Measurements from ENCODE around the gene TENM4. TPM values are rescaled to one million over a fixed set of nuclear protein-coding genes. Genes with fewer than 3 reads are reported as not detected.

The TENM4 gene
- total RNA-seq, 1 donor from 2014 or later, result 3.8 TPM

DNA sequence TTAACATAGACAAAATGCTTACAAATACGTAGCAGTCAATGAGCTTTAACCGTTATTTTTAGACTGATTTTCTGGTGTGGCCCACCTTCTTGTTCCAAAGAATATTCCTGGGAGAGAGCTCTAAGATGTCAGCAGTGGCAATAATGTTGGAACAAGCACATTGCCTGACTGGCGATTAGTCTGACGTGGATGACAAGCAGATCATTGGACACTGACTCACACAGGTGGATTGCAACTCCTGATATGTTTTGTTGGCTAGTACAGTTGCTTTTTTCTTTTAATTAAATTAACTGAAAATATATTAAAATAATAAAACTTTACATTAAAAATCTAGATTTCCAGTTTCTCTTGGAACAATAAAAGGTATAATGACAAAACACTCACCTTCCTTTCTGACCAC lies 78.0 kb downstream of the TENM4 start:
- no peaks in the 10 kb centered on the region for H3K4me1 Mint-ChIP-seq (ENCODE audit: low read depth)
- H3K27me3 Mint-ChIP-seq (ENCODE audit: low read depth), result no peaks in the 10 kb centered on the region
- H3K36me3 Mint-ChIP-seq (ENCODE audit: low read depth), result no peaks in the 10 kb centered on the region
- TF ChIP-seq, protein P1, sequence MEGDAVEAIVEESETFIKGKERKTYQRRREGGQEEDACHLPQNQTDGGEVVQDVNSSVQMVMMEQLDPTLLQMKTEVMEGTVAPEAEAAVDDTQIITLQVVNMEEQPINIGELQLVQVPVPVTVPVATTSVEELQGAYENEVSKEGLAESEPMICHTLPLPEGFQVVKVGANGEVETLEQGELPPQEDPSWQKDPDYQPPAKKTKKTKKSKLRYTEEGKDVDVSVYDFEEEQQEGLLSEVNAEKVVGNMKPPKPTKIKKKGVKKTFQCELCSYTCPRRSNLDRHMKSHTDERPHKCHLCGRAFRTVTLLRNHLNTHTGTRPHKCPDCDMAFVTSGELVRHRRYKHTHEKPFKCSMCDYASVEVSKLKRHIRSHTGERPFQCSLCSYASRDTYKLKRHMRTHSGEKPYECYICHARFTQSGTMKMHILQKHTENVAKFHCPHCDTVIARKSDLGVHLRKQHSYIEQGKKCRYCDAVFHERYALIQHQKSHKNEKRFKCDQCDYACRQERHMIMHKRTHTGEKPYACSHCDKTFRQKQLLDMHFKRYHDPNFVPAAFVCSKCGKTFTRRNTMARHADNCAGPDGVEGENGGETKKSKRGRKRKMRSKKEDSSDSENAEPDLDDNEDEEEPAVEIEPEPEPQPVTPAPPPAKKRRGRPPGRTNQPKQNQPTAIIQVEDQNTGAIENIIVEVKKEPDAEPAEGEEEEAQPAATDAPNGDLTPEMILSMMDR (IDR thresholded peaks at IDR 0.05), result no peak
- no peaks in the 10 kb centered on the region for H3K9me3 Mint-ChIP-seq (ENCODE audit: low read depth)
- H3K4me3 Mint-ChIP-seq (ENCODE audit: unreplicated experiment), result no peak overlapping the region
- DNase-seq (ENCODE audit: low spot score), result no peak
- no peak overlapping the region for H3K27ac Mint-ChIP-seq (ENCODE audit: unreplicated experiment)

DNA sequence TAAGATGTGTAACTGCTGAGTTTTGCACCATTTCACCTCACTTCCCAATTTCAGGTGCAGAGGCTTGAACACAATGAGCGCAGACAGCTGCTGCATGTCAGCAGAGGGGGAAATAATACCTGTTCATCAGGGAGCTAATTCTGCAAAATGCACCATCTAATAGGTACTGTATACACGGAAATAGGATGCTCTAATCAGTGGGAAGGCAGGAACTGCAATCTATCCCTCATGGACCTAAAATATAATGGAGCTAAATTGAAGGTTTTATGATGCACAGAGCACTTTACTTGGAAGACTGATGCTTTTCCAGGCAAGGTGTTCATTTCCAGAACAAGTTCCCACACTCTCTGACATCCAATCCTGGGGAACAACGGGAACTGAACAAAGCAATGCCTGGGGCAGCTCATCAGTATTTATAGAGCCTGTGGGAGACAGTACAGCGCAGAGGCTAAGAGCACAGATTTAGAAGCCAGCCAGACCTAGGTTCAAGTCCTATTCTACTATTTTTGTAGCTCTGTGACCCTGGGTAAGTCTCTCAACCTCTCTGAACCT lies 78.5 kb downstream of the TENM4 start:
- Mint-ChIP-seq H3K4me1 (ENCODE audit: low read depth) (no peaks in the 10 kb centered on the region), H3K27ac (ENCODE audit: unreplicated experiment) (no peak overlapping the region), H3K36me3 (ENCODE audit: low read depth) (no peaks in the 10 kb centered on the region), H3K27me3 (ENCODE audit: low read depth) (no peaks in the 10 kb centered on the region), H3K9me3 (ENCODE audit: low read depth) (no peaks in the 10 kb centered on the region), H3K4me3 (ENCODE audit: unreplicated experiment) (no peak overlapping the region)
- TF ChIP-seq, protein P1 (IDR thresholded peaks at IDR 0.05), result no peak
- no peak for DNase-seq (ENCODE audit: low spot score)

DNA sequence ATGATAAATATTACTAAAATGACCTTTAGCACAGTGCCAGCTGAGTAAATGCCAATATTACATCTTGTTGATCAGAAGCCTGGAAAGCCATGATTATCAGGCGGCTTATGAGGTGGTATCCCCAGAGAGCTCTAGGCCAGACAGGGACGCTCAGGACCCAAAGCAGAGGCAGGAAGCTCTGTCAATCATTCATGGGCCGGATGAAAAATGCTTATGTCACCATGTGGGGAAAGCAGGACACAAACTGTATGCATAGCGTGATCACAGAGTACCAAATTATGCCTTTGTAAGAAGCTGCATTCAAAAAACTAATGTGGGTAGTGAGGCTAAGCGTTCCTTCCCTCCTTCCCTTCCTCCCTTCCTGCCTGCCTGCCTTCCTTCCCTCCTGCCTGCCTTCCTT lies 82.6 kb downstream of the TENM4 start:
- Mint-ChIP-seq H3K27me3 (ENCODE audit: low read depth) (no peaks in the 10 kb centered on the region), H3K36me3 (ENCODE audit: low read depth) (no peaks in the 10 kb centered on the region), H3K4me1 (ENCODE audit: low read depth) (no peaks in the 10 kb centered on the region), H3K27ac (ENCODE audit: unreplicated experiment) (no peak overlapping the region), H3K4me3 (ENCODE audit: unreplicated experiment) (no peak overlapping the region), H3K9me3 (ENCODE audit: low read depth) (no peaks in the 10 kb centered on the region)
- no peak for DNase-seq (ENCODE audit: low spot score)
- TF ChIP-seq, protein P1 (IDR thresholded peaks at IDR 0.05), result no peak

DNA sequence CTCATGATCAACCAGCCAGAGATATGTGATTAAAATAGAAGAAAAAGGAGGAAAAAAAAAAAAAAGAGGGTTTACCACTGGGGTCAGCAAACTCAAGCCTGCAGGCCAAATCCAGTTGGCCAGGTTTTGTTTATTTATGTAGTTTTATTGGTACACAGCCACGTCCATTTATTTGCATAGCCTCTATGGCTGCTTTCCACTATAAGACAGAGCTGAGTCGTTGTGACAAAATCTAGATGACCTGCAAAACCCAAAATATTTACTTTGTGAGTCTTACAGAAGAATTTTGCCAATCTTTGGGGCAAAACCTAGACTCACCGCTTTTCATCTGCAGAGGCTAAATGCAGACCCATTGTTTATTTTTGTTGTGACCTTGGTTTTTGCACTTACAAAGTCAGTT lies 87.1 kb downstream of the TENM4 start:
- H3K27ac Mint-ChIP-seq (ENCODE audit: unreplicated experiment), result no peak overlapping the region
- TF ChIP-seq, protein P1 (IDR thresholded peaks at IDR 0.05), result no peak
- H3K9me3 Mint-ChIP-seq (ENCODE audit: low read depth), result no peaks in the 10 kb centered on the region
- H3K4me3 Mint-ChIP-seq (ENCODE audit: unreplicated experiment), result no peak overlapping the region
- no peaks in the 10 kb centered on the region for H3K27me3 Mint-ChIP-seq (ENCODE audit: low read depth)
- no peaks in the 10 kb centered on the region for H3K36me3 Mint-ChIP-seq (ENCODE audit: low read depth)
- no peaks in the 10 kb centered on the region for H3K4me1 Mint-ChIP-seq (ENCODE audit: low read depth)
- no peak for DNase-seq (ENCODE audit: low spot score)

DNA sequence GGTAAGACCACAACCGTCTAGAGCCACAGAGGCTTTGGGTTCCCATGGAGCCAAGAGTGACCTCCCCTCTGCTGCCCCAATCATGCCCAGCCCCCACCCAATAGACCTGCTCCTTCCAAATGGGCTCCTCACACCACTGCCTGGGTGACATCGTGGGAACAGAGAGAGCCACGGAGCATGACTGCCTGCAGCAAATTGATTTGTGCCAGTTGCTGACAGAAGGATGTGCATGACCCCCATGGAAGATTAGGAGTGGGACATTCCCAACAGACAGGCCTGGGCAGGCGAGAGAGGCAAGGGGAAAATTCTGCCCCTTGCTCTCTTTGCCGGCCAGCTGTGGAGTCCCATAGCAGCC lies 88.5 kb downstream of the TENM4 start:
- H3K4me1 Mint-ChIP-seq (ENCODE audit: low read depth), result no peaks in the 10 kb centered on the region
- no peak overlapping the region for H3K4me3 Mint-ChIP-seq (ENCODE audit: unreplicated experiment)
- no peak overlapping the region for H3K27ac Mint-ChIP-seq (ENCODE audit: unreplicated experiment)
- no peaks in the 10 kb centered on the region for H3K36me3 Mint-ChIP-seq (ENCODE audit: low read depth)
- no peaks in the 10 kb centered on the region for H3K9me3 Mint-ChIP-seq (ENCODE audit: low read depth)
- DNase-seq (ENCODE audit: low spot score), result no peak
- TF ChIP-seq, protein P1 (IDR thresholded peaks at IDR 0.05), result no peak
- H3K27me3 Mint-ChIP-seq (ENCODE audit: low read depth), result no peaks in the 10 kb centered on the region

Measured in chondrocyte (in vitro differentiated cells).